Measurements from ENCODE around the gene STRIT1.
"Not testable (repeated sequence)": the region's sequence is repeated elsewhere in the genome, so short reads cannot be mapped to it uniquely, and the experiment has no call there.

Gene STRIT1

DNA sequence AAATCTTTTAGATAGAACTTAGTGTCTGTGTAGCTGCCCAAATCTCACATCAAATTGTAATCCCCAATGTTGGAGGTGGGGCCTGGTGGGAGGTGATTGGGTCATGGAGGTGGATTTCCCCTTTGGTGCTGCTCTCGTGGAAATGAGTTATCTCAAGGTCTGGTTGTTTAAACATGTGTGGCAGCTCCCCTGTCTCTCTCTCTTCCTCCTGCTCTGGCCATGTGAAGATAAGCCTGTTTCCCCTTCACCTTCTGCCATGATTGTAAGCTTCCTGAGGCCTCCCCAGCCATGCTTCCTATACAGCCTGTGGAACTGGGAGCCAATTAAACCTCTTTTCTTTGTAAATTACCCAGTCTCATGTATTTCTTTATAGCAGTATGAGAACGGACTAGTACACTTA is 30.6 kb downstream of the STRIT1 start:
- not testable (repeated sequence) for DNase-seq

DNA sequence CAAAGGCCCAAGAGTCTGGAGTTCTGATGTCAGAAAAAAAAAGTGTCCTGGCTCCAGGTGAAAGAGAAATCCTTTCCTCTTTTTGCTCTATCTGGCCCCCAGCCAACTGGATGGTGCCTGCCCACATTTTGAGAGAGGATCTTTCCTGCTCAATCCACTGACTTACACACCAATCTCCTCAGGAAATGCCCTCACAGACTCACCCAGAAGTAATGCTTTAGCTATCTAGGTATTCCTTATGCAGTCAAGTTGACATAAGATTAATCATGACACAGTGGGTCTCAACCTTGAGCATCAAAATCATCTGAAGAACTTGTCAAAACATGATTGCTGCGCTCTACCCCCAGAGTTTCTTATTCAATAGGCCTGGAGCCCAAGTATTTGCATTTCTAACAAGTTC is 31.2 kb downstream of the STRIT1 start:
- DNase-seq: no peak

DNA sequence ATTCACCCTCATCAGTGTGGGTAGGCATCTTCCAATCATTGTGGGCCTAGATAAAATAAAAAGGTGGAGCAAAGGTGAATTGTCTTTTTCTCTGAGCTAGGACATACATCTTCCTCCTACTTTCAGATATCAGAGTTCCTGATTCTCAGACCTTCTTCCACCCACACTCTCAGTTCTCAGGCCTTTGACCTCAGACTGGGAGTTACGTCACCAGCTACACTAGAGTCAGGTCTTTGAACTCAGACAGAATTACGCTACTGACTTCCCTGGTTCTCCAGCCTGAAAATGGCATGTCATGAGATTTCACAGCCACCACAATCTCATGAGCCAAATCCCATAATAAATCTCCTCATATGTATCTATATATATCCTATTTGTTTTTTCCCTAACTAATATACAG is 39.0 kb downstream of the STRIT1 start:
- no peak for DNase-seq

DNA sequence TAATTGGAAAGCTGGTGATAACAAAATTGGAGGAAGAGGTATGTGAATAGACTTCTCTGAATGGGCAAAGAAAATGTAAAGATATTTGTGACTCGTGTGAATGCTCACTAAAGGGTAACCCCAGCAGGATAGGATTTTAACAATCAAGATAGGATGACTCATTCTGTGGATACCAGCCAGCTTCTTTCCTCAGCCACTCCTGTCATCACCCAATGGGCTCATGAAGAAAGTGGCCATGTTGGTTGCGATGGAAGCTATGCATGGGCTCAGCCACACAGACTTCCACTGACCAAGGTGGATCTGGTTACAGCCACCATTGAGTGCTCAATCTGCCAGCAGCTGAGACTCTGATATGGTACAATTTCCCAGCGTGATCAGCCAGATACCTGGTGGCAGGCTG is 40.9 kb downstream of the STRIT1 start:
- no peak for DNase-seq

DNA sequence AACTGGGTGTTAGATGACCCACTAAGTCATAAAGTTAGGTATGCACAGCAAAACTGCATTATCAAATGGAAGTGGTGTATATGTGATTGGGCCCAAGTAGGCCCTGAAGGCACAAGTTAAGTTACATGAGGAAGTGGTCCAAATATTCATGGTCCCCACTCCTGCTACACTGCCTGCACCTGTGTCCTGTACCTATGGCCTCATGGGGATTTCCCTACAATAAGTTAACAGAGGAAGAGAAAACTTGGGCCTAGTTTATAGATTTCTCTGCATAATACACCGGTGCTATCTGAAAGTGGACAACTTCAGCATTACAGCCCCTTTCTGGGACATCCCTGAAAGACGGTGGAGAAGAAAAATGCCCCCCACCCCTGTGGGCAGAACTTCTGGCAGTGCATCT is 41.5 kb downstream of the STRIT1 start:
- DNase-seq: no peak

DNA sequence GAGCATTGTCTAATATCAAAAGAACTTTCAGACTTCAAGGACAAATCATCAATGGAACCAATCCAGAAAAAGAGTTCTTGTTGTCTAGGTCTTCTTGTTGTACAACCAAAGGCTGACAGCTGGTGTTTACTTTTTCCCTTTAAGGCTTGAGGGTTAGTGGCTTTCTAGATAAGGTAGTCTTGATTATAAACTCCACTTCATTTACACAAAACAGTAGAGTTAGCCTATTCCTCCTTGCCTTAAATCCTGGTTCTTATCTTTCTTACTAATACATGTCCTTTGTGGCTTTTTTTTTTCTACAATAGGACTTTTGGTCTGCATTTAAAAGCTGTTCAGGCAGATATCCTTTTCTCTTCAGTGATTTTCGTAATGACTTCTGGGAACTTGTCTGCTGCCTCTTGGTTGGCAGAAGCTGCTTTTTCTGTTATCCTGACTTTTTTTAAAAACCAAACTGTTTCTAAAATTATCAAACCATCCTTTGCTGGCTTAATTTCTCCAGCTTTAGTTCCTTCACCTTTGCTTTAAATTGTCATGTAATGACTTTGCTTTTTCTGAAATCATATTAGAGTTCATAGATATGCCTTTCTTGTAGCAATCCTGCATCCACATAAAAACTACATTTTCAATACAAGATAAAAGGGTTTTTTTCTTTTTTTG is 44.8 kb downstream of the STRIT1 start:
- no peak for DNase-seq

DNA sequence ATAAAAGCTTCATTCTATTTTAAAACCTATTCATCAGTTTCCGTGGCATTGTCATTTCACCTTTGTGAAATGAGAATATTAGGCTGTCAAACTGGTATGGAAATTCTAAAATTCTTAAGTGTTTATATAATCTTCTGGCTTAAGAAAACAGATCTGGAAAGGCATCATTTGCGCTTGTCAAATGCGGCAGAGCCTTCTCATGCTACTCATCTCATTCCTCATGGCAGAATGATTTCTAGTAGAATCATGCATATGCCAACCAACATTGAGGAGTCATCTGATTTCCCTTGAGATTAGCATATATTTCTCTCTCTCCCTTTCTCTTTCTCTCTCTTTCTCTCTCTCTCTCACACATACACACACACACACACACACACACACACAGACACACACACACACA is 48.8 kb downstream of the STRIT1 start:
- DNase-seq: no peak

DNA sequence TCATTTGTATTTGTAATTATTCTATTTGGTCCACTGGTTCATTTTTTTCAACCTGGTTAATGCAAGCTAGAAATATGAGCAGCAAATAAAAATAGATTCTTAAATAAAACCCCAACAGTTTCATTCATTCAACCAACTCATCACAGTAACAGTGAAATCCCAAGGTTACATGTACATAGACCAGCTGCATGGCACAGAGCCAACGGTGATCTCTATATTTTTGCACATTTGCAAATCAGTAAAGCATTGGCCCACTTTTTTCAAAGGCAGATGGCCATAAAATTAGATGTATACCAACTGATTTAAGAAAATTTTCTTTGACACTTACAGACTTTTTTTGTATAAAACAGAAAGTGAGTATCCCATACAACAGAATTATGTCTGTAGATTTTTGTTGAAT is 49.3 kb downstream of the STRIT1 start:
- no peak for DNase-seq

DNA sequence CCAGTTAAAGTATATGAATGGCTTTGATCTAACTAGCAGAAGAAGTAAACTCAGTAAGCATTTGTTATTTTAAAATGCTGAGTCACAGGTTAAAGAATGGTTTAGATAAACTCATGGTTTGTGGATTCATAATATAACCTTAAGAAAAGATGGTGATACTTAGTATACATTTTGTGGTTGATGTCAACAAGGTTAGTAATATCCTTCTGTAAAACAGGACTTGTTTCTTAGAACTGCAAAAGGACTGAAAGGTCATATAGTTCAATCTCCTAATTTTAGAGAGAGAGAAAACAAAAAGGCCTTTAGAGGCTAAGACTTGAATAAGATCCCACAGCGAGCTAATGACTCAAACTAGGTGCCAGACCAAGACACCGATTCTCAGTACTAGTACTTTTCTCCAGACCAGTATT is 50.0 kb downstream of the STRIT1 start:
- DNase-seq: no peak

DNA sequence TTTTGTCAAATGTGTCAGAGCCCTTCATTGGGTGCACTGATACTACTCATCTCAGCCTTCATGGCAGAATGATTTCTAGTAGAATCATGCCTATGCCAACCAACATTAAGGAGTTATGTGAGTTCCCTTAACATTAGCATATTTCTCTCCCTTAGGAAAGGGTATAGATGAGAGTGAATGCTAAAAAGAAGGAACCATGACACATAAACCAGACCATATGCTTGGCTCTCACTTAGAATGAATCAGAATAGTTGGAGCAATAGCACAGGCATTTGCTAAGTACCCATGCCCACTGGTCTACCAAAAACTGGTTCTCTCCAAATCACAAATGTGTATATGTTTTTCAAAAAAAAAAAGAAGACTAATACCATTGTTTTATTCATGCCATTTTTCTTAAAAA is 51.1 kb downstream of the STRIT1 start:
- no peak for DNase-seq

DNA sequence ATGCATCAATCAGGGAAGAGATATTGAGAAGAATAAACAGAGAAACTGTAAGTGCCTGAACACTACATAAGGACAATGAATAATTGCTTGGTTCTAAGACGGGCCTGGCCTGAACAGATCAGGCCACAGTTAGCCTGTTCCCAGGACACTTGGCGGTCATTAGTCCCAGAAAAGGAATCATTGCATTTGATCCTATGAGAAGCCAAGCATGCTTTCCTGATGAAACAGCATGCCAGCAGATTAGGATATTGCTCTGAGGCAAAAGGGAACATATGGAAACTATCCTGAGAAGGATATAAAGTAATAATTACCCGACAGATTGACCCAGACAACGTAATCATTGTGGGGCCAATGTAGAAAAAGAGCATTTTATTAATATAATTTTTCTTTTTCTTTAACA is 51.9 kb downstream of the STRIT1 start:
- DNase-seq: no peak
